ENCODE data around the gene NAT9.

Gene NAT9

GRCh38 chr17:74769856-74770497 is 6.2 kb downstream of the NAT9 start:
- H3F3A ChIP-seq (ENCODE audit: insufficient read depth, low read length) = no peaks in the 10 kb centered on the region
- peaks cover 55% of the 10 kb centered on the region for H3K36me3 ChIP-seq (ENCODE audit: insufficient read depth, low read length)
- no peak overlapping the region for H2AFZ ChIP-seq (ENCODE audit: low read length)
- no peak overlapping the region for H3K9ac ChIP-seq (ENCODE audit: low read length)
- H3K27me3 ChIP-seq (ENCODE audit: insufficient read depth, low read length) = no peaks in the 10 kb centered on the region
- H3K4me1 ChIP-seq (ENCODE audit: insufficient read depth, low read length, severe bottlenecking) = peaks cover 1% of the 10 kb centered on the region
- H3K27ac ChIP-seq (ENCODE audit: low read depth, low read length, poor library complexity, severe bottlenecking) = no peak overlapping the region
- H3K9me3 ChIP-seq (ENCODE audit: low read length) = no peaks in the 10 kb centered on the region
- H3K4me2 ChIP-seq (ENCODE audit: low read length) = no peak overlapping the region
- no peaks in the 10 kb centered on the region for H3K9me2 ChIP-seq (ENCODE audit: low read depth, low read length)
- TF ChIP-seq EZH2 (IDR thresholded peaks at IDR 0.05; ENCODE audit: borderline replicate concordance, low read length) (no peak), CTCF (IDR thresholded peaks at IDR 0.05; ENCODE audit: low read length) (no peak)
- no peak overlapping the region for H3K4me3 ChIP-seq (ENCODE audit: low read depth, low read length, poor library complexity, severe bottlenecking)
- no peaks in the 10 kb centered on the region for H4K20me1 ChIP-seq (ENCODE audit: insufficient read depth, low read length)
- H3K79me2 ChIP-seq (ENCODE audit: insufficient read depth, low read length) = 0 out of 2 replicates have a peak, but pooled peaks cover under 1% of the 10 kb centered on the region

- peaks cover 55% of the 10 kb centered on the region for H3K36me3 ChIP-seq (ENCODE audit: insufficient read depth, low read length)
- no peak for TF ChIP-seq EZH2 (IDR thresholded peaks at IDR 0.05; ENCODE audit: borderline replicate concordance, low read length)
- TF ChIP-seq CTCF (IDR thresholded peaks at IDR 0.05; ENCODE audit: low read length) = no peak
- no peak overlapping the region for H3K27ac ChIP-seq (ENCODE audit: low read depth, low read length, poor library complexity, severe bottlenecking)
- no peaks in the 10 kb centered on the region for H3K79me2 ChIP-seq (ENCODE audit: insufficient read depth, low read length)
- no peak overlapping the region for H3K4me2 ChIP-seq (ENCODE audit: low read length)
- no peak overlapping the region for H2AFZ ChIP-seq (ENCODE audit: low read length)
- H3K4me1 ChIP-seq (ENCODE audit: insufficient read depth, low read length, severe bottlenecking) = no peaks in the 10 kb centered on the region
- no peaks in the 10 kb centered on the region for H3K9me2 ChIP-seq (ENCODE audit: low read depth, low read length)
- H3K27me3 ChIP-seq (ENCODE audit: insufficient read depth, low read length) = no peaks in the 10 kb centered on the region
- H3K9ac ChIP-seq (ENCODE audit: low read length) = no peak overlapping the region
- no peaks in the 10 kb centered on the region for H4K20me1 ChIP-seq (ENCODE audit: insufficient read depth, low read length)
- no peaks in the 10 kb centered on the region for H3K9me3 ChIP-seq (ENCODE audit: low read length)
- no peaks in the 10 kb centered on the region for H3F3A ChIP-seq (ENCODE audit: insufficient read depth, low read length)
- H3K4me3 ChIP-seq (ENCODE audit: low read depth, low read length, poor library complexity, severe bottlenecking) = no peak overlapping the region
Observed at GRCh38 chr17:74769266-74769855, 6.8 kb downstream of the NAT9 start.

- TF ChIP-seq EZH2 (IDR thresholded peaks at IDR 0.05; ENCODE audit: borderline replicate concordance, low read length) (no peak), CTCF (IDR thresholded peaks at IDR 0.05; ENCODE audit: low read length) (no peak)
- Histone ChIP-seq H3K4me1 (ENCODE audit: insufficient read depth, low read length, severe bottlenecking) (no peaks in the 10 kb centered on the region), H3F3A (ENCODE audit: insufficient read depth, low read length) (no peaks in the 10 kb centered on the region)
Observed at GRCh38 chr17:74768763-74769114, 7.4 kb downstream of the NAT9 start.

More at GRCh38 chr17:74768763-74769114, 7.4 kb downstream of the NAT9 start:
- Histone ChIP-seq H3K9me2 (ENCODE audit: low read depth, low read length) (no peaks in the 10 kb centered on the region), H3K4me2 (ENCODE audit: low read length) (no peak overlapping the region), H2AFZ (ENCODE audit: low read length) (no peak overlapping the region), H3K9me3 (ENCODE audit: low read length) (no peaks in the 10 kb centered on the region), H4K20me1 (ENCODE audit: insufficient read depth, low read length) (no peaks in the 10 kb centered on the region), H3K79me2 (ENCODE audit: insufficient read depth, low read length) (no peaks in the 10 kb centered on the region), H3K27me3 (ENCODE audit: insufficient read depth, low read length) (no peaks in the 10 kb centered on the region), H3K9ac (ENCODE audit: low read length) (no peak overlapping the region), H3K4me3 (ENCODE audit: low read depth, low read length, poor library complexity, severe bottlenecking) (no peak overlapping the region), H3K27ac (ENCODE audit: low read depth, low read length, poor library complexity, severe bottlenecking) (no peak overlapping the region), H3K36me3 (ENCODE audit: insufficient read depth, low read length) (peaks cover 50% of the 10 kb centered on the region)

Data from OCI-LY1 (cell line).